Neural progenitor cell (in vitro differentiated cells): ENCODE results near the gene CCDC181. TPM values are rescaled to one million over a fixed set of nuclear protein-coding genes. Genes with fewer than 3 reads are reported as not detected.

Experiments
- DNase-seq: peaks from one replicate; pipeline ENCODE4 v3.0.0-alpha.2; 2016; ENCODE audit warnings: low spot score
- H2AFZ ChIP-seq: fragments of 200-600 bp; sonication (generic); replicated peaks from 2 replicates; pipeline ENCODE4 v1.6.1; 2016; ENCODE audit warnings: antibody characterized with exemption
- H3F3A ChIP-seq: fragments of 200-600 bp; sonication (generic); 2 replicates; pipeline ENCODE4 v1.6.1; 2016; ENCODE audit warnings: antibody characterized with exemption, low read depth
- H3K27ac ChIP-seq: fragments of 200-600 bp; sonication (generic); 2 replicates; pipeline ENCODE4 v1.5.1; 2016; ENCODE audit warnings: mild to moderate bottlenecking
- H3K27me3 ChIP-seq: fragments of 200-600 bp; sonication (generic); 2 replicates; pipeline ENCODE4 v1.6.1; 2016; ENCODE audit warnings: mild to moderate bottlenecking, moderate library complexity
- H3K36me3 ChIP-seq: fragments of 200-600 bp; sonication (generic); 2 replicates; pipeline ENCODE4 v1.5.1; 2016
- H3K4me1 ChIP-seq: fragments of 200-600 bp; sonication (generic); 2 replicates; pipeline ENCODE4 v1.6.1; 2016; ENCODE audit warnings: mixed run types
- H3K4me2 ChIP-seq: fragments of 200-600 bp; sonication (generic); 2 replicates; pipeline ENCODE4 v1.6.1; 2016
- H3K4me3 ChIP-seq: fragments of 200-600 bp; sonication (generic); 2 replicates; pipeline ENCODE4 v1.5.1; 2016
- H3K79me2 ChIP-seq: fragments of 200-600 bp; sonication (generic); 2 replicates; pipeline ENCODE4 v1.6.1; 2016; ENCODE audit warnings: low read depth
- H3K9ac ChIP-seq: fragments of 200-600 bp; sonication (generic); 2 replicates; pipeline ENCODE4 v1.6.1; 2016
- H3K9me3 ChIP-seq: fragments of 200-600 bp; sonication (generic); 2 replicates; pipeline ENCODE4 v1.5.1; 2016; ENCODE audit warnings: low read depth
- H4K20me1 ChIP-seq: fragments of 200-600 bp; sonication (generic); 2 replicates; pipeline ENCODE4 v1.6.1; 2016; ENCODE audit warnings: low read depth
- H3K27ac Mint-ChIP-seq: 3 replicates; pipeline ENCODE4 v1.8.0; 2021; ENCODE audit warnings: mixed read lengths
- H3K27me3 Mint-ChIP-seq: 2 replicates; pipeline ENCODE4 v1.8.0; 2022; ENCODE audit warnings: low read depth, mild to moderate bottlenecking, inconsistent platforms, moderate library complexity, mixed read lengths; ENCODE audit not compliant: insufficient read depth
- H3K36me3 Mint-ChIP-seq: 3 replicates; pipeline ENCODE4 v1.8.0; 2021; ENCODE audit warnings: mixed read lengths
- H3K4me1 Mint-ChIP-seq: 3 replicates; pipeline ENCODE4 v1.8.0; 2021; ENCODE audit warnings: mixed read lengths
- H3K4me3 Mint-ChIP-seq: 3 replicates; pipeline ENCODE4 v1.8.0; 2021; ENCODE audit warnings: mild to moderate bottlenecking, moderate library complexity, mixed read lengths
- H3K9me3 Mint-ChIP-seq: 3 replicates; pipeline ENCODE4 v1.8.0; 2020; ENCODE audit warnings: mixed read lengths
- EZH2 ChIP-seq: fragments of 200-600 bp; sonication (generic); IDR thresholded peaks from 2 replicates; pipeline ENCODE4 v1.6.1; 2017; ENCODE audit warnings: antibody characterized with exemption, mild to moderate bottlenecking, moderate library complexity
- EZH2phosphoT487 ChIP-seq: fragments of 200-600 bp; sonication (generic); IDR thresholded peaks from 2 replicates; pipeline ENCODE4 v1.6.1; 2017; ENCODE audit warnings: antibody characterized with exemption
- total RNA-seq: library from RNA; depleted of rRNA; stranded (reverse); fragments of >200 nt; gene quantifications from 2 replicates; pipeline ENCODE4 v1.2.3, GENCODE V29; 2015; ENCODE audit warnings: low replicate concordance
- TF ChIP-seq, protein P1 (sequence below): fragments of 200-600 bp; sonication (generic); IDR thresholded peaks from 2 replicates; pipeline ENCODE4 v1.5.1; 2017; ENCODE audit warnings: antibody characterized with exemption, mild to moderate bottlenecking

Gene CCDC181
- total RNA-seq, 1 donor from 2014 or later, result 13.2 TPM

DNA sequence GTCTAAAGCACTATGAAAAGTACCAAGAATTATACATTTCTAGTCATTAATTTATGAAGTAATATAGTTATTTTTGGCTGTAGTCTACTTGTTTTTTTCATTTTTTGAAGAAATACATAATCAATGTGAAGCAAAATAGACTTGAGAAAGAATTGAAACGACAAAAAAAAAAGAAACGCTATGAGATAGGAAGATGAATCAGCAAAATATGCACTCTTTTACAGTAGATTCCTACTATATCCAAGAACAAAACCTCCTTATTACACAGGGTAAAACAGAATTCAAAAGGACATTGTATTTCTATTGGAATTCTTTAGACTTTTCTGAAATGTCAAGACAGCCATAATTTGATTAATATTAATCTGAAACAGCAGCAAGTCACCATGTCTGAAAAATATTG, 25.6 kb upstream of the CCDC181 start:
- Histone ChIP-seq H3K27me3 (no peaks in the 10 kb centered on the region), H3K4me2 (no peak overlapping the region), H3K4me3 (no peak overlapping the region), H3F3A (no peaks in the 10 kb centered on the region), H3K36me3 (no peaks in the 10 kb centered on the region), H3K27ac (no peak overlapping the region), H2AFZ (no peak overlapping the region), H3K79me2 (no peaks in the 10 kb centered on the region), H3K9ac (no peak overlapping the region), H4K20me1 (no peaks in the 10 kb centered on the region), H3K4me1 (no peaks in the 10 kb centered on the region), H3K9me3 (peaks cover 8% of the 10 kb centered on the region)
- Mint-ChIP-seq H3K27me3 (no peaks in the 10 kb centered on the region), H3K27ac (no peak overlapping the region), H3K4me1 (no peaks in the 10 kb centered on the region), H3K36me3 (no peaks in the 10 kb centered on the region), H3K4me3 (no peak overlapping the region), H3K9me3 (peaks cover 9% of the 10 kb centered on the region)
- TF ChIP-seq, protein P1, sequence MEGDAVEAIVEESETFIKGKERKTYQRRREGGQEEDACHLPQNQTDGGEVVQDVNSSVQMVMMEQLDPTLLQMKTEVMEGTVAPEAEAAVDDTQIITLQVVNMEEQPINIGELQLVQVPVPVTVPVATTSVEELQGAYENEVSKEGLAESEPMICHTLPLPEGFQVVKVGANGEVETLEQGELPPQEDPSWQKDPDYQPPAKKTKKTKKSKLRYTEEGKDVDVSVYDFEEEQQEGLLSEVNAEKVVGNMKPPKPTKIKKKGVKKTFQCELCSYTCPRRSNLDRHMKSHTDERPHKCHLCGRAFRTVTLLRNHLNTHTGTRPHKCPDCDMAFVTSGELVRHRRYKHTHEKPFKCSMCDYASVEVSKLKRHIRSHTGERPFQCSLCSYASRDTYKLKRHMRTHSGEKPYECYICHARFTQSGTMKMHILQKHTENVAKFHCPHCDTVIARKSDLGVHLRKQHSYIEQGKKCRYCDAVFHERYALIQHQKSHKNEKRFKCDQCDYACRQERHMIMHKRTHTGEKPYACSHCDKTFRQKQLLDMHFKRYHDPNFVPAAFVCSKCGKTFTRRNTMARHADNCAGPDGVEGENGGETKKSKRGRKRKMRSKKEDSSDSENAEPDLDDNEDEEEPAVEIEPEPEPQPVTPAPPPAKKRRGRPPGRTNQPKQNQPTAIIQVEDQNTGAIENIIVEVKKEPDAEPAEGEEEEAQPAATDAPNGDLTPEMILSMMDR, result no peak
- TF ChIP-seq EZH2phosphoT487, result no peak
- TF ChIP-seq EZH2, result no peak
- DNase-seq, result no peak

DNA sequence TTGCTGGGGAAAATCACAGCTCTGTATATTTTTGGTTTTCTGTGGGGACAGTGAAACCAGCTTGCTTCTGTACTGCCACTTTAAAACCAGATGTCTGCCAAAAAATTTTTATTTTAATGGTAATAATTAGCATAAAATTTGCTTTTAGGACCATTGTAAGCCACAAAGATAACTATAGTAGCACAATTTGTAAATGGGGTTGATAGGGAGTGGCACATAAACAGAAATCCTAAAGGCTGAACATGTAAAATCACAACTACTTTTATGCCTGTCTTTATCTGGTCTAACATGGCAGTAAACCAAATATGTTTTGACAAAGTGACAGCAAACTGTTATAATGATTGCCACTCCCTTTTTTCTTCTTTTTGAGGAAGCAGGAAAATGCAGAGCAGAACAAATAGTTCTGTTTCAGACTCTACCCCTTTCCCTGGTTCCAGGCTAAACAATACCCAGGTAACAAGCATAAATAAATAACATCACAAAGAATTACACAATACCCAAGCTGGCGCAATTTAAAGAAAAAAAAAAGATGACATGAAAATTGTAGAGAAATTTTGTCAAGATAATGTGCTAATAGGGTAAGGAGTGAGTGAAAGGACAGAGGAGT, 24.0 kb upstream of the CCDC181 start:
- H3K4me2 ChIP-seq, result no peak overlapping the region
- Mint-ChIP-seq H3K27me3 (peaks cover 2% of the 10 kb centered on the region), H3K27ac (no peak overlapping the region), H3K4me1 (no peaks in the 10 kb centered on the region), H3K9me3 (peaks cover under 1% of the 10 kb centered on the region), H3K36me3 (no peaks in the 10 kb centered on the region), H3K4me3 (no peak overlapping the region)
- no peaks in the 10 kb centered on the region for H3K36me3 ChIP-seq
- no peaks in the 10 kb centered on the region for H3K79me2 ChIP-seq
- no peak overlapping the region for H3K9ac ChIP-seq
- H3K4me3 ChIP-seq, result no peak overlapping the region
- no peaks in the 10 kb centered on the region for H3K9me3 ChIP-seq
- no peaks in the 10 kb centered on the region for H4K20me1 ChIP-seq
- no peak overlapping the region for H3K27ac ChIP-seq
- no peaks in the 10 kb centered on the region for H3F3A ChIP-seq
- TF ChIP-seq EZH2phosphoT487 (no peak), EZH2 (no peak)
- TF ChIP-seq, protein P1, result no peak
- no peak for DNase-seq
- no peak overlapping the region for H2AFZ ChIP-seq
- no peaks in the 10 kb centered on the region for H3K27me3 ChIP-seq
- no peaks in the 10 kb centered on the region for H3K4me1 ChIP-seq

DNA sequence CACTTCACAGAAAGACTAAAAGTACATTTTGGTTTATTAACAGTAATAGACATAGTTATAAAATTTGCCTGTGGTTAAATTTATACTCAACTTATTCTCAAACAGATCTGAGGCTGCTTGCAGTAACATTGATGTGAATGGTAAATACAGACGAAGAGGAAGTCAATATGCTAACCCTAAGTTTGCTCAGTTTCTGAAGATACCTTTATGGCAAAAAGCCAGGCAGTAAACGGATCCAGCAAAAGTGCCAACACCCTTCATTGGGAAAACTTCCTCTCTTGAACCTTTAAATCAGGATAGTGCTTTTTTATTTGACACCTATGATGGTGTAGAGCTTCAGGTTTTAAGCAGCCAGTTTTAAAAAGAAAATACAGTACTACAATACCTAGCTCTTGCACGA, 16.6 kb upstream of the CCDC181 start:
- no peak overlapping the region for H3K27ac ChIP-seq
- H3K27me3 Mint-ChIP-seq, result peaks cover 2% of the 10 kb centered on the region
- H3K4me3 Mint-ChIP-seq, result no peak overlapping the region
- H3K79me2 ChIP-seq, result no peaks in the 10 kb centered on the region
- H3K36me3 Mint-ChIP-seq, result no peaks in the 10 kb centered on the region
- H2AFZ ChIP-seq, result no peak overlapping the region
- no peaks in the 10 kb centered on the region for H4K20me1 ChIP-seq
- peaks cover 2% of the 10 kb centered on the region for H3K9me3 Mint-ChIP-seq
- no peaks in the 10 kb centered on the region for H3K9me3 ChIP-seq
- H3K27ac Mint-ChIP-seq, result no peak overlapping the region
- no peak for DNase-seq
- no peaks in the 10 kb centered on the region for H3K36me3 ChIP-seq
- no peak overlapping the region for H3K4me3 ChIP-seq
- no peaks in the 10 kb centered on the region for H3K4me1 Mint-ChIP-seq
- TF ChIP-seq EZH2phosphoT487, result no peak
- TF ChIP-seq EZH2, result no peak
- TF ChIP-seq, protein P1, result no peak
- no peak overlapping the region for H3K9ac ChIP-seq
- peaks cover 9% of the 10 kb centered on the region for H3K27me3 ChIP-seq
- H3K4me1 ChIP-seq, result no peaks in the 10 kb centered on the region
- no peaks in the 10 kb centered on the region for H3F3A ChIP-seq
- no peak overlapping the region for H3K4me2 ChIP-seq
